ENCODE results near the gene IMMP2L.
"Not testable (repeated sequence)": the region's sequence is repeated elsewhere in the genome, so short reads cannot be mapped to it uniquely, and the experiment has no call there.

Gene IMMP2L

DNA sequence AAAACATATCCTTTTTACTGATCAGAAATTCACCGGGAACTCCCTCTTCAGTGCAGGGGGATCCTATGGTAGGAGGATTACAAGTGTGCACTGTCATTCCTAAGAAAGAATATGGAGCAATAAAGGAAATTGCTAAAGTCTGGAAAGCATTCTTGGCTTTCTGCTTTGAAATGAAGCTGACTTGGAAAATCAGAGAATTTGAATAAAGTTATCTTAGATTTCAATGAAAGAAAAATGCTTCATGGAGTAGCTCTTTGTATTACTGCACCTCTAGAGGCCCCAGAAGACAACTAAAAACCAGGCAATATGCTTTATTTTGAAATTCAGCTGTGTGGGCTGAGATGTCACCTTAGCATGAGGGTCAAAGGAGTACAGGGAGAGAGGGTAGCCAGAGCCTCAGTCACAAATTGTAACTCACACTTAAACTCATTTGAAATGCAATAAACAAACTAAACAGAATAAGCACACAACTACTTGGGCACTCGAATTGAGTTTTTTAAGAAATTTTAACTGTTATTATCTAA is 102.5 kb downstream of the IMMP2L start:
- DNase-seq (ENCODE audit: low read depth): no peak

DNA sequence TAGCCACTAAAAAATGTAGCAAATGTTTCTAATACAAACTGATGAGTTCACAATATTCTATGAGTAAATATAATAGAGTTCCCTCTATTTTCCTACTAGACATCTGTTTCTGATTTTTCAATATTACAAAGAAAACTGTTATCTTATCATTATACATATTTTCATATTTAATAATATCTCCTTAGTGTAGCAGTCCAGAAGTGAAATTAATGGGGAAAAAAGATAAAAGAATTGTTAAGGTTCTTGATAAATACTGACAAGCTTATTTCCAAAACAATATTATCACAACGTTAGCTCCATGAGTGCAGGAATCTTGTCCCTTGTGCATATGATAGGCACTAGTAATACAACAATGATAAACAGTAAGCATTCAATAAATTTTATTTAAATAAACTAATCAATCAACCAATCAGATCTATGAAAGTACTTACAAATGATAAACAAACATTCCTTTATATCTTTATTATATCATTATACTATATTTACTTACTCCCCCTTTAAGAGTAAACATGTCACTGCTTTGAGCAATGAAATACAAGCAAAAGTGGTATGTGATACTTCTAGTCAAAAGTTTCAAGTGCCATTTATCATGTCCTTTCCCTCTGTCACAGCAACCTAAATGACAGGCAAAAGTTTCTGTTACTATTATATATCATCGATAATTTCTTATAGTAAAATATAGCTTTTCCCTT is 103.1 kb downstream of the IMMP2L start:
- no peak for DNase-seq (ENCODE audit: low read depth)

DNA sequence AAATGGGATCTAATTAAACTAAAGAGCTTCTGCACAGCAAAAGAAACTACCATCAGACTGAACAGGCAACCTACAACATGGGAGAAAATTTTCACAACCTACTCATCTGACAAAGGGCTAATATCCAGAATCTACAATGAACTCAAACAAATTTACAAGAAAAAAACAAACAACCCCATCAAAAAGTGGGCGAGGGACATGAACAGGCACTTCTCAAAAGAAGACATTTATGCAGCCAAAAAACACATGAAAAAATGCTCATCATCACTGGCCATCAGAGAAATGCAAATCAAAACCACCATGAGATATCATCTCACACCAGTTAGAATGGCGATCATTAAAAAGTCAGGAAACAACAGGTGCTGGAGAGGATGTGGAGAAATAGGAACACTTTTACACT is 111.6 kb downstream of the IMMP2L start:
- DNase-seq (ENCODE audit: low read depth): not testable (repeated sequence)

DNA sequence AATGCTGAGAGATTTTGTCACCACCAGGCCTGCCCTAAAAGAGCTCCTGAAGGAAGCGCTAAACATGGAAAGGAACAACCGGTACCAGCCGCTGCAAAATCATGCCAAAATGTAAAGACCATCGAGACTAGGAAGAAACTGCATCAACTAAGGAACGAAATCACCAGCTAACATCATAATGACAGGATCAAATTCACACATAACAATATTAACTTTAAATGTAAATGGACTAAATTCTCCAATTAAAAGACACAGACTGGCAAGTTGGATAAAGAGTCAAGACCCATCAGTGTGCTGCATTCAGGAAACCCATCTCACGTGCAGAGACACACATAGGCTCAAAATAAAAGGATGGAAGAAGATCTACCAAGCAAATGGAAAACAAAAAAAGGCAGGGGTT is 114.8 kb downstream of the IMMP2L start:
- not testable (repeated sequence) for DNase-seq (ENCODE audit: low read depth)

DNA sequence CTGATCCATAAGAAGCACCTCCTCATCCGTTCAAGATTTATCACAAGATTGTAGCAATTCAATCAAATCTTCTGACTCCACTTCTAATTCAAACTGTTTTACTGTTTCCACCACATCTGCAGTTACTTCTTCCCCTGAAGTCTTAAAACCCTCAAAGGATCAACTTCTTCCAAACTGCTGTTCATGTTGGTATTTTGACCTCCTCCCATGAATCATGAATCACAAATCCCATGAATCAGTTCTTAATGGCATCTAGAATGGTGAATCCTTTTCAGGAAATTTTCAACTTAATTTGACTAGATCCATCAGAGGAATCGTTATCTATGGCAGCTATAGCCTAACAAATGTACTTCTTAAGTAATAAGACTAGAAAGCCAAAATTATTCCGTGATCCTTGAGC is 122.3 kb downstream of the IMMP2L start:
- DNase-seq (ENCODE audit: low read depth): no peak

DNA sequence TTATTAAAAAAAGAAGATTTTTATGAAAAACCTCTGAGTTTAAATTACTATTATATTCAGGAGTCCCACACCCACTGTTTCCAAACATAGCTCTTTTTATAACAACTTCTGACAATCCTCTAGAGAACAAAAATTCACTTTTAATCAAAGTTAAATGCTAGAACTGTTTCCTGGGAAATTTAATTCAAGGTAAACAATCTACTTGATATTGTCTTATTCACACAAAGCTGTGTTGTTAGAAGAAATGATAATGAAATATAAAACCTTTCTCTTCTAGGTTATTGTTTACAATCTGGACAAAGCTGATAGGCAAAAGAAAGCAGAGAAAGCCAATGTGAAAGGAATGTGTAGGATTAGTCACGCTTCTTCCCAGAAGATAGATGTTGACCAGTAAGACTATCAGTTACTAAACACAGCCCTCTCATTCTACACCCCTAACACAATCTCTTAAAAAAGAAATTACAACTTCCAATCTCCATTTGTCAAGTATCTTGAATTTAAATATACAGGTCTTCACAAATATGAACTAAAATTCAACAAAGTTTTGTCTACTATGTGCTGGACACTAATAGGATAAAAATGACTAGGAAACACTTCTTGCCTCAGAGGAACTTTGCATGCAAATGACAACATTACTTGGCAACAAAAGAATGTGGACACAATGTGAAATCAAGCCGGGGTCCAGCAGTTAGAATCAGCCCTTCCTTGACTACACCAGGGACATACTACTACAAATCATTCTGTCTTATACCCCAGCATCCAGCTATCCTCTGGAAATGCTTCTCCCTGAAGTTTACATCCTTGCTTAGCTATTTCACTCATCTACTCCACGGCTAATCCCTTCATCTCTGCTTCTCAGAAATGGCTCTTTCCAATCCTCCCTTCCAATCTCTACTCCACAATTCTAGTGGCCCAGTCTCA is 123.7 kb downstream of the IMMP2L start:
- no peak for DNase-seq (ENCODE audit: low read depth)

DNA sequence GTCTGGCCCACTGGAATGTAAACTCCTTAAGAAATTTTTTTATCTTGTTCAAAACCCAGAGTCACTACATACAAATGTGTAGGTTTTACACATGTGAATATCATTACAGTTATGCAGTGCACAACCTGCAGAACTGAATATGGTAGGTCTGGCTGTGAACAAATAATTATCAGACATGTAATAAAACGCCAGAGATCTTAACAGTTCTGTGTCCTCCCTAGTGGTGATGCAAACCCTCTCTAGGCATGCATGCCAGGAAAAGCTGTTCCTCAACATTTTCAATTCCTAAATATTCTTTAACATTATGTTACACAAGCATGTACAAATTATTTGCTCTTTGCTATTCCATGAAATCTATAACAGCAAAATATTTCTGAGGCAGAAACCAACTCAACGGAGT is 124.6 kb downstream of the IMMP2L start:
- no peak for DNase-seq (ENCODE audit: low read depth)

DNA sequence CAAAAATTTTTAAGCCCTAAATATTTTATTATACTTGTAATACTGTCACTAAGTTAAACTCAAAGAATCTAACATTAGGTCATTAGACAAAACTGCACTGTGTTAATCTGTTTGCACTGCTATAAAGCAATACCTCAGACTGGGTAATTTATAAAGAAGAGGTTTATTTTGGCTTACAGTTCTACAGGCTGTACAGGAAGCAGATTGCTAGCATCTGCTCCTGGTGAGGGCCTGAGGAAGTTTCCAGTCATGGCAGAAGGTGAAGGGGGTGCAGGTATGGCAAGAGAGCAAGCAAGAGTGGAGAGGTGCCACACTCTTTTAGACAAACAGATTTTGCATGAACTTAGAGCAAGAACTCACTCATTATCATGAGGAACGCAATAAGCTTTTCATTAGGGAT is 125.7 kb downstream of the IMMP2L start:
- no peak for DNase-seq (ENCODE audit: low read depth)

DNA sequence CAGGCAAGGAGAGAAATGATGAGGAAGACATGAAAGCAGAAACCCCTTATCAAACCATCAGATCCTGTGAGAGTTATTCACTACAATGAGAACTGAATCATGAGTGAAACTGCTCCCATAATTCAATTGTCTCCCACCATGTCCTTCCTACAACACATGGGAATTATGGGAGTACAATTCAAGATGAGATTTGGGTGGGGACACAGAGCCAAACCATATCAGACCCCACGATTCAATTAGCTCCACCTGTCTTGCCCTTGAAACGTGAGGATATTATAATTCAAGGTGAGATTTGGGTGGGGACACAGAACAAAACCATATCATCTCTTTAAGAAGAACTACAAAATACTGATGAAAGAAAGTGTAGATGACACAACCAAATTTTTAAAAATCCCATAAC is 128.9 kb downstream of the IMMP2L start:
- no peak for DNase-seq (ENCODE audit: low read depth)

DNA sequence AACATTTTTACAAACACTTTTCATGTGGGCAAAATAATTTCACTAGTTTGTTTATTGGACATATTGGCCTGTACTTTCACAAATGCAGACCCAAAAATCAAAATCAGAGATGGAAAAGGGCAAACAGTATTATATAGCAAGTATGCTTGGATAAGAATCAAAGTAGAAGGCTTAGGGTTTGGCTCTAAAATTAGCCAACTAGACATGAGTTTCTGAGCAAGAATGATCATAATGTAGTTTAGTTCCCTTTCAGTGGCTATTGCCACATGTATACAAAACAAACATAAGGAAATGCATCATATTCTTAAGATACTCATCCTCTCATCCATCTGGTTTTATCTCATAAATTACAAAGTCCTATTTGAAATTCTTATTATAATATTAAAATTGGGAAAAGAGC is 132.5 kb downstream of the IMMP2L start:
- DNase-seq (ENCODE audit: low read depth): no peak

DNA sequence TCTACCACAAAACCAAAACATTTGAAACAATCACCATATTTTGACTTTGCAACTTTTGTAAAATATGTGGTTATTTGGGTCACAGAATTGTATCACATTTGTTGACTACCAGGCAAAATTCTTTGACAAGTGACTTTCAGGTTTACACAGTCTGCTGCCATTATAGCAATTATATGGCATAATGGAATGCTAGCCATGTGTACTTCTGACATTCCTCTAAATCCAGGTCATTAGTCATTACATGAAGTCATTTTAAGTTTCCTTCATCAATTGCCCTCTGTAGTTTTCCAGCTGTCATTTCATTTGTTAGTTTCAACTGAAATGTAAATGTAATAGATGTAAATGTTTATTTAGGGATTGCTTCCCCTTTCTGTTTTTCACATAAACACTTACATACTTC is 137.5 kb downstream of the IMMP2L start:
- DNase-seq (ENCODE audit: low read depth): no peak

DNA sequence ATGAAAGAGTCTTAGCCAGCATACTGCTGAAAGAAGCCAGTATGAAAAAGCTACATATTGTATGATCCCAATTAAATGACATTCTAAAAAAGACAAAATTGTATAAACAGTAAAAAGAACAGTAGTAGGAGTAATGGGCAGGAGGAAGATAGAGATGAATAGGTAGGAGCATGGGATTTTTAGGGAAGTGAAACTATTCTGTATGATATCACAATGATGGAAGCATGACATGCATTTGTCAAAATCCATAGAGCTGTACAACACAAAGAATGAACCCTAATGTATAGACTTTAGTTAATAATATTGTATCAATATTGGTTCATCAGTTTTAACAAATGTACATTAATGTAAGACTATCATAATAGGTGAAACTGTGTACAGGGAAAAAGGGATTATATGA is 147.9 kb downstream of the IMMP2L start:
- DNase-seq (ENCODE audit: low read depth): no peak

DNA sequence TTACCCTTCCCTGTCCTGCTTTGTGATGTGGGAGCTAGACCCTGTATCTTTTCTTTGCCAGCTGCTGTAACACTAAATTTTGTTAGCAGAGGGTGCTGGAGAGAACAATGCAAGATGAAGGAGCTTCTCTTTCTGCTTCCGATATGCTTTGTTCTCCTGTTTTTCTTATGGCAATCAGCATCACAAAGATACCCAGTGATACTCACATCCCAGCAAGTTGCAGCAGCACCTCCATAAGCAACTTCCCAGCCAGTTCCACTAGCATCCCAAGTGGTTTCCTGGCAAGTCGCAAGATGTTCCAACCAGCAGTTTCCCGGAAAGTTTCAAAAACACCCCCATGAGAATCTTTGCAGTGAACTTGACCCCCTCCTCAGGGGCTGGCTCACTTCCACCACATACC is 148.6 kb downstream of the IMMP2L start:
- DNase-seq (ENCODE audit: low read depth): no peak

DNA sequence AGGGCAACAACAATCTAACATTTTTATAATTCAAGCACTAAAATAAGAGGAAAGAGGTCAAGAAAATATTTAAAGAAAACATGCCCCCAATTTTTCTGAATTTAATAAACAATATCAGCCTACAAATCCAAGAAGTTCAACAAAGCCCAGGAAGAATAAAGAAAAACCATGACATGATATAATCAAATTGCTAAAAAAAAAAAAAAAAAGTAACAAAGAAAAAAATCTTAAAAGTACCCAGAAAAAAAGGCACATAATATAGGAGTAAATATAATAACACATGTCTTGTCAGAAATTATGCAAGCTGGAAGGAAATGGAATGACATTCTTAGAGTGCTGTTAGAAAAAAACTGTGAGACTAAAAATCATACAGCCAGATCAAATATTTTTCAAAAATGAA is 151.4 kb downstream of the IMMP2L start:
- DNase-seq (ENCODE audit: low read depth): no peak

DNA sequence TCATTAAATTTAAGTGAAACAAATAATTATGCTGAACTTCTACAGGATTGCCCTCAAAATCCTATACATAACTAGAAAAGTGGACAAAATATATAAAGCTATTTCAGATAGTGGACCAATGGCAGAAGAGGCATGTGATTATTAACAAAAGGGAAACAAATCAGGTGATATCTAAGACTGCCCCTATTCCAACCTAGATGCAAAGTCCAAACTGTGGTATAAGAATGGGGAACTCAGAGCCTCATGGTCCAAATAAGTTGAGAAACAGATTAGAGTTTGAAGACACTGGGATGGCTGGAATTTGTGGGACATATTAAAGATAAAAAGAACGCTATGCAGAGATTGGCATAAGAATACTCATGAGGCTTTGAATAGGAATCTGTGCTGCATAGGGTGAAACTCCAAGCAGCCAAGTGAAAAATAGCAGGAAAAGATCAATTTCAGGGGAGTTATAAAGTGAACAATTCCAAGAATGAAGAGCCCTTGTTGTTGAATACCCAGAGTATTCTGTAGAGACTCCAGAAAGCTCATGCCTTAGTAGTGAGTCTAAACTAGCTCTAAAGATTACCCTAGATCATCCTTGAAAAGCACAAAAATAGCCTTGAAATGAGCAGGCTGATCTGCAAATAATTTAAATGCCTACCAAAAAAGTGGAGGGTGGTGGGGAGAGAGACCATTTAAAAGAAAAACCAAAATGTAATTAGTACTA is 152.4 kb downstream of the IMMP2L start:
- no peak for DNase-seq (ENCODE audit: low read depth)

DNA sequence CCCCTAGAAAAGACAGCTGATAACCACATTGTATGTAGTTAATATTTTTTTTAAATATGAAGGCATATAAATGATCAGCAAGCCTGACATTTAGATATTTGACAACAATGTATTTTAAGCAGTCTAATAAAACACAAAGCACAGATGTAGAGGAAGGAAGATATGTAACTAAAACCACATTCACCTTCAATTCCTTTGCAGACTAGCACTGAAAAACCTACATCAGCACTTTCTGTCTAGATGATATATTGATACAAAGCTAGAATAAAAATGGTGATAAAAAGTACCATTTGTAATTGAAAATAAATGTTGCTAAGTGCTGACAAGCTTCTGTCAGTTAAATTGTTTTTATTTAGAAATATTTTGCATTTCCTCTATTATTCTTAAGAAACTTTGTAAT is 153.6 kb downstream of the IMMP2L start:
- no peak for DNase-seq (ENCODE audit: low read depth)

DNA sequence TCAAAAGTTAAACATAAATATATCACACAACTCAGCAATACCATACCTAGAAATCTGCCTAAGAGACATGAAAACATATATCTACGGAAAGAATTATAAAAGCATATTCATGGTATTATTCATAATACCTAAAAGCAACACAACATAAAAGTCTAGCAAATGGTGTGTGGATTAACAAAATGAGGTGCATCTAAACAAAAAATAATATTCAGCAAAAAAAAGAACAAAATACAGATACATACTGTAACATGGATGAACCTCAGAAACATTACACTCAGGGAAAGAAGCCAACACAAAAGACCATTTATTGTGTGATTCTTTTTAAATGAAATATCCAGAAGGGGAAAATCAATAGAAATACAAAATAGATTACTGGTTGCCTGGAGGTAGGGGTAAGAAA is 155.0 kb downstream of the IMMP2L start:
- DNase-seq (ENCODE audit: low read depth): no peak

DNA sequence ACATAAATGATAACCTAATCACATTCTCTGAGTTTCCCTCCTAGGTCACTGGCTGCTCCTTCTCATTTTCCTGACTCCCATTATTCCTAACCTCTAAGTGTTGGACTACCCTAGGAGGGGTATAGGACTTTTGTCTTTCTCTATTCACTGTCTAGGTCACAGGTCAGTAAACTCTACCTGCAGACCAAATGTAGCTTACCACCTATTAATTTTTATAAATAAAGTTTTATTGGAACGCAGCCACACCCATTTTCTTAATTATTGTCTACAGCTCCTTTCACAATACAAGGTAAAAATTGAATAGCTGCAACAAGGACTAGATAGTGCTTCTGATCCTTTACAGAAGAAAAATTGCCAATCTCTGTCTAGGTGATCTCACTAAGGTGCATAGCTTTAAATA is 156.7 kb downstream of the IMMP2L start:
- no peak for DNase-seq (ENCODE audit: low read depth)

DNA sequence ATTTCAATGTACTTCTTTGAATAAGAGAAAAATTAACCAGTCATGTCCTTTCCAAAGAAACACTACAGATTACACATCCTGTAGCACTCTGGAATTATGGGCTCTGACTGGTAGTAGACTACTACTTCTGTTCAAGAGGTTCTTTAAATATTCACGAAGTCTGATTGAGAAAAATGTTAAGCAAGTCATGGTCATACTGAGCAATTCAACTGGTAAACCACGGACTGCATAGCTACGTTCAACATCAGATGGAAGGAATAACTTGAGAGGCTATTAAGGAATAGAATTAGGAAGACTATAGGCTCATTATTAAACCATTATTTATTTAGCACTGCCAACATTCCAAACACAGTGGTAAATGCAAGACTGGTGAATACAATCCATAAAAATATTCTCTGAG is 160.8 kb downstream of the IMMP2L start:
- no peak for DNase-seq (ENCODE audit: low read depth)

DNA sequence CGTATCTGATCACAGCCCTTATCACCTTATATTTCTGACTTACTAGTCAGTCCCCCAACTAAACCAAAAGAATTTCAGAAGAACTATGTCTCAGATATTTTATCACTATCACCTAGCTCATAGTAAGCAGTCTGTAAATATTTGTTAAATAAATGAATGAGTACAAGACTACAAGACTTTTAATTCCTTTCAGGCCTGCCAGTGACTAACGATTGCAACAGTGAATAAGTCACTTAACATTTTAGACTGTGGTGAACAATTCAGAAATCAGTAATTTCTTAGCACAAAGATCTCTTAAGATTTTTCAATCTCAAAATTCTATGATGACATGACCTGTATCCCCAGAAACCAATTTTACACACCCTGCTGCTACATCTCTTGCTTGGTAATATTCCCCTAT is 162.2 kb downstream of the IMMP2L start:
- DNase-seq (ENCODE audit: low read depth): no peak

DNA sequence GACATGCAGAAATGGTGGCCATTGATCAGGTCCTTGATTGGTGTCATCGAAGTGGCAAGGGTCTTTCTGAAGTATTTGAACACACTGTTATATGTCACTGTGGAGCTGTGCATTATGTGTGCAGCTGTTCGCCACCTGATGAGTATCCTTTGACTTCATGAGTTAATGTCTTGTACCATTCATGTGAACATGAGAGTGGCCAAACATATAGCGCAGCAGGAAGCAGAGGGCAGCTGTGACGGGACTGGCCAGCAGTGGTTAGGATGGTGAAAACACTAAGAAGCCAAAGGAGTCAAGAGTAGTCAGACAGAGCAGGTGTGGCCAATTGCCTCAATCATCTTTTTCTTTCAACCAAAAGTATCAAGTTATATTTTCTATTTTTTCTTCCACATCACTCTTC is 167.4 kb downstream of the IMMP2L start:
- DNase-seq (ENCODE audit: low read depth): no peak

DNA sequence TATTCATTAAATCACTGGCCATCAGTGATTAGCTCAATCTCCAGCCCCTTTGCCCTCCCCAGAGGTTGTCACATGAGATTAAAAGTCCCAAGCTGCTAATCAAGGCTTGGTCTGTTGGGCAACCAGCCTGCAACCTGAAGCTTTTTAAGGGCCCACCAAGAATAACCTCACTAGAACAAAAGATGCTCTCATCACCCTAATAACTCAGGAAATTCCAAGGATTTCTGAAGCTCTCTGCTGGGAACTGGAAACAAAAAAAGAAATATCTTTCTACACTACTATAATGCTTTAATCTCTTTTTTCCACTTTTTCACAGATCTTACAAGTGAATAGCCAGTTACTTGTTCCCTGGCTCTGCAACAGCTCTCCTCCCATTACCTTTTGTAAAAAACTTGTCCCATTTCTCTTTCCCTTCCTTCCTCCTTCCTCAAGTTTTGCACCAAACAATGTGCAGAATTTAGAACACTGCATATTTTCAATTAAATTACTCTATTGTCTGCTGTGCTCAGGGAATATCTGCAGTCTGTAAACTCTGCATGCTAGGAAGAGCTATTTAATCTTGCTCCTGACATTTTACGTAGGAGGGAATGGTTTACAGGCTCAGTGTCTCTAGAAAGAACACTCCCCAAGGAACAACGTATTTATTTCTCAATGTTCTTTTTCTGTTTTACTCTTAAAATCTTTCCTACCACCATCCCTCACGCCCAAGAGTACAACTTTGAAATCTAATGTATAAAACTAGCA is 169.1 kb downstream of the IMMP2L start:
- DNase-seq (ENCODE audit: low read depth): no peak

Data from stimulated activated CD8-positive, alpha-beta memory T cell treated with anti-CD3 and anti-CD28 coated beads, Interleukin-12 subunit alpha, Interleukin-12 subunit beta, amount 100 ng/mL, for 4 hours (primary cell).